Anterior cingulate cortex (tissue), 58 donors: ENCODE data around the gene USP19.
A peak's percentile ranks its signal among the peaks of the same experiment; 100 is the strongest.

Source experiments
- DNase-seq, 58 donors: peaks; one replicate each; lab custom pipeline; 2025; lab: John Stamatoyannopoulos, UW

Gene USP19

DNA sequence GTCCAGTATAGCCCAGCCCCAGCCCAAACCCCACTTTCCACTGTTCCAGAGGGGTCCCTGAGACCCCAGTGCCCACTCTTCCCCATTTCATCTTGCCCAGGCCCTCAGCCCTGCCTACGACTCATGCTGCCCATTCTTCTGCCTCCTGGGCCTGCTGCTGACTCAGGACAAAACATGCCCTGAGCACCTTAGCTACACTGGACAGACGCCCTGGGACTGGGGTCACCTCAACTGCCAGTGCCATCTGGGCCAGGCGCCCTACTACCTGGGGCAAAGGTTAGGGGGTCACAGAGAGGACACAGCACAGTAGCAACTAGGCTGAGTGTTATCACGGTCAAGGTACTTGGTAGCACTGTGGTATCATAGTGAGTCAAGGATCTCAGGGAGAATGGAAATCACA, 14.9 kb upstream of the USP19 start:
- DNase-seq: no peak

DNA sequence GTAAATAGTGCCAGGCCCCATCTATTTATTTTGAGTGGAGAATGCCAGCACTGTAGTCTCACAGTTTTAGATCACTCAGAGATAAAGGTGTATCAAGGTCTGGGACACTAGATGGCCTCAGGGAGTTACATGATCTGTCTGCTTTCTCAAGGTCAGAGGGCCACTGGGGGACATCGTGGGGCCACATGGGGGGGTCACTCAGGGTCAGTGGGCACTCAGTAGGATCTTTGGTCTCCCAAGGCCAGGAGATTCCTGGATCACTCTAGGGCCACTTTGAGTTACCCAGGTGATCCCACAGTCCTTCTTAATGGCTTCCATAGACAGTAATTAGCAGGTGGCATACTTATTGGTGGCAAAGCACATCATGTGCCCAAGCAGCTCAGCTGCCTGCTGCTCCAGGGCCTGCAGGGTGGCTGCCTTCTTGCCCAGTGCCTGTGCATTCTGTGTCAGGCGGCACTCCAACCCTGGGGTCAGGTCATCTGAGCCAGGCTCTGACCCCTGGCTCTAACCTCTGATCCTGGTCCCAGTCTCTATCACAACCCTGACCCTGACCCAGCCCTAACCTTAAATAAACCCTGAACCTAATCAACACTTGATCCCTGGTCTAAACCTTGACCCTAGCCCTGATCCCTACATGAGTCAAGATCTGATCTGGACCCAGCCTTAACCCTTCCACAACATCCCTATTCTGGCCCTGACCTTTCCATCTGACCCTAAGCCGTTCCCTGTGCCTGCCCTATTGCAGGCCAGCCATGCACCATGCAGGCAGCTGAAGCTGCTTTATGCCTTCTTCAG, 14.0 kb upstream of the USP19 start:
- no peak for DNase-seq

DNA sequence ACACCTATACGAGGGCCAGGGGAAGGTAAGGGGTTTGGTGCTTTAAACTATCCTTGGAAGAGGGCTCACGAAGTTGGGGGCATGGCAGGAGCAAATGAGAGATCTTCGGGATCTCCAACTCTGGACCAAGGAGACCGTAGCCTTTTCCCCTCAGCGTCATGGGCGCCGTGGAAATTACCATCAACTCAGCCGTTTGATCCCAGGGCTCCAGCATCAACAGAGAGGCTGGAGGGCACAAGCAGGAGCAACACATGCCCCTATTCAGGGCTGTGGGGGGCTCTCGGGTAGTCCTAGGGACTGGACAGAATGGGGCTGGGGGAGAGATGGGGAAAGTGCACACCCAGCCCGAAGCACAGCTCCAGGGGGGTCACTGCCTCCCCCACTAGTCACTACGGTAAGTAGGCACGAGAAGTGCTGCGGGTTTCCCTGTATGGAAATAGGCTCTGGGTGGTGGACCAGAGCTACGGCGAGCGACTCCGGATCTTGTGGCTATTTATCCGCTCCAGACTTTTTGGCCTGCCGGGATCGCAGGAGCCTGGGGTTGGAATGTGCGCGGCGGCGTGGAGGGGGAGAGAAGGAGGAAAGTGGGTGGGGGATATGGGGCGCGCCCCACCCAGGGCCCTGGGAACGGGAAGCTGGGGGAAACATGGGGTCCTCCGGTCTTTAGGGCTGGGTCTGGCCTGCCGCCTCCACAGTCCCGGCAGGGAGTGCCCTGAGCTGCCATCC, 12.8 kb upstream of the USP19 start:
- DNase-seq: peak in 57 of 58 donors; percentile 17 to 82 (median 65)

DNA sequence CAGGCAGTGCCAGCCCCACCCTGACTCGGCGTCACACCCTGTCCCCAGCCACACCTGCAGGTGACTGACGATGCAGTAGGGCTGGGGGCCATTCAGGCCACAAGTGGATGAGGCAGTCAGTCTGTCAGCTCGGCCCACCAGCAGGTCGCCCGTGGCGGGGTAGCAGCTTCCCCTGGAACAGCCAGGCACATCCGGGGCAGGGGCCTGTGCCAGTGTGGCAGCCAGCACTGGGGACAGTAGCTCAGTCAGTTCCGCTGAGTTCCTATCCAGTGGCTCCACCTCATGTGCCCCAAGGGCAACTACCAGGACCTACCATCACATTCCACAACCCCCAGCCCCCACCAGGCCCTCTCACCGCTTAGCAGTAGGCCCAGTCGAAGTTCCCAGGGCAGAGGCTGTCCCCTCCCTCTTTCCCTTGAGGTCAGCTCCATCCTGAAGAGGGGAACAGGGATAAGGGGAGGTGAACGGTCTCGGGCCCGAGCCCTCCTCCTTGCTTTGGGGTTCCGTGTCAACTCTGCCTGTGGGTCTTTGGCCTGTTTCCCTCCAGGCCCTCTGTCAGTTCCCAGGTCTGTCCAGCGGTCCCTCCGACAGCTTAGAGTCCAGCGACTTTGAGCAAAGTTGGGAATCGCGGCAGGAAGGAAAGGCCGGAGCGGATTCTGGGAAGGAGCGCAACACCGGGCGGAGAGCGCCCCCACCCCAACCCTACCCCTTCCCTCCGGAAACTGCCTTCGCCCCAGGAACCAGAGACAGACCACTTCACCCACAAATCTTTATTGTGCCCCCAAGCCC, 12.0 kb upstream of the USP19 start, which contains the start of gene LAMB2:
TSS of gene LAMB2 (minus strand) at position 614 of the 789 bp plus-strand sequence. CDS start at position 431, 183 bp downstream.
- DNase-seq: peak in 54 of 58 donors; percentile 8 to 73 (median 40)

DNA sequence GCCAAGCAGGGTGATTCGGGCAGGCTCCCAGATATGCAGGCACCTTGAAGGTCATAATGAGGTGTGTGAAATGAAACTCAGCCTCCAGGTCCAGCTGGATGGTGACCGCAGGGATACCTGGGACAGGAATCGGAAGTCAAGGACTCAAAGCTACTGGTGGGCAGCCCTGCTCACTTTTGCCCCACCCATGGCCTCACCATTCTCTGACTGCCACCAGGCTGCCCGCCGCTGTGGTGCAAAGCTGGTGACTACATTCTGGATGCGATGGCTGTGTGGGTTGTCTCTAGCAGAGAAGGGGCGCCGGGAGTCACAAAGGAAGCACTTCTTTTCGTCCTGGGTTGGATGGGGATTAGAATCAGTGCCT, 11.4 kb upstream of the USP19 start:
- no peak for DNase-seq

DNA sequence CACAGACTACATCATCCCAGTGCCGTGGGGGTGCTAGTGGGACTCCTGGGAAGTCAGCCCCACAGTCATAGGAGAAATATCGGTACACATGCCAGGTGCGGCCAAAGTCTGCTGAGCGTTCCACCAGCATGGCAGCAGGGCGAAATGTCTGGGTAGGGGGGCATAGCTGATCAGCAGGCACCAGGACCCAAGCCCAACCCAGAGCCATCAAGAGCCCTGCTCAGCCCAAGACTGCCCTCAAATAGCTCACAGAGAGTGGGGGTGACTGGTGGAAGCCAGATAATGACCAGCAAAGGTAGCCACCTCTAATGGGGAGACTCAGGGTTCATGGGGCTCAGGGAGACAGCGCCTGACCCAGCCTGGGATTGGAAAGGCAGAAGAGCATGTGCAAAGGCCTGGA, 11.0 kb upstream of the USP19 start:
- DNase-seq: no peak

DNA sequence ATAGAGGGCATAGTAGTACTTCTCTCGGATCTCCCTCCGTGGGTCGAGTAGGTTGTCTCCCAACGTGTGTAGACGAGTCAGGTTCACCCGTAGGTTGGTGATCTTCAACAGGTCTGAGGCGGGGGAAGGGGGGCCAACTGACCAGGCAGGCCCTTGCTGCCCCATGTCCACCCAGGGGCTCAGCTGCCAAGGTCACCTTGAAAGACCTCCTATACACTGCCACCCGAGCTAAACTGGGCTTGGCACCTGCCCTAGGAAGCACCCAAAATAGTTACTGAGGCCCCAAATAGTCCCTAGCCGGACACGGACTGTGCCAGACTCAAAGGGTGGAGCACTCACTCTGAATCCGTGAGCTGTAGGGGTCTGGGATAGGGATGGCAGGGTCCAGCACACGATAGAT, 10.4 kb upstream of the USP19 start:
- DNase-seq: no peak

DNA sequence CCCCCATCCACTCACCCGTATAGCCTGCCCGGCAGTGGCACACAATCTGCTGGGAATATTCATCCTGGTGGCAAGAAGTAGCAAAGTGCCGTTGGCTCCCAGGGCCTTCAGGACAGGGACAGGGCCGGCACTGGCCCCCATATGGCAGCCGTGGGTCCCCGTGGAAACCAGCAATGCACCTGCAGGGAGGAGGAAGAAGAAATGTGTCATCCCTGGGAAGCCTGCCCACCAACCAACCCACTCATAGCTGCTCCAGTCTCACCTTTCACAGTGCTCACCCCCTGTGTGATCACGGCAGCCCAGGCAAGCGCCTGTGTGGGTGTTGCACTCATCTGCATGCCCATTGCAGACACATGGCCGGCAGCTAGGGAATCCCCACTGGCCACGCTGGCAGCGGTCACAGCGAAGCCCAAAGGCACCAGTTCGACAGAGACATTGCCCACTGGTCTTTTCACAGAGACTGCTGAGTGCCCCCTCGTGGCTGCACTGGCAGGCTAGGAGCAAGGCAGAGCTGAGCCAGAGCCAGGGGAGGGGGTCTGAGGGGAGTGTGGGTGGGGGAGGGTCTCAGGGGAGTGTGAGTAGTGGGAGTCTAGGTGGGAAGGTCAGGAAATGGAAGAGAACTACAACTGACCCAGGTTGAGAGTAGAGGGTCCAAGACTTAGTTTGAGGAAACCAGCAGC, 4.5 kb upstream of the USP19 start:
- DNase-seq: peak in 19 of 58 donors; percentile 5 to 50 (median 26)

DNA sequence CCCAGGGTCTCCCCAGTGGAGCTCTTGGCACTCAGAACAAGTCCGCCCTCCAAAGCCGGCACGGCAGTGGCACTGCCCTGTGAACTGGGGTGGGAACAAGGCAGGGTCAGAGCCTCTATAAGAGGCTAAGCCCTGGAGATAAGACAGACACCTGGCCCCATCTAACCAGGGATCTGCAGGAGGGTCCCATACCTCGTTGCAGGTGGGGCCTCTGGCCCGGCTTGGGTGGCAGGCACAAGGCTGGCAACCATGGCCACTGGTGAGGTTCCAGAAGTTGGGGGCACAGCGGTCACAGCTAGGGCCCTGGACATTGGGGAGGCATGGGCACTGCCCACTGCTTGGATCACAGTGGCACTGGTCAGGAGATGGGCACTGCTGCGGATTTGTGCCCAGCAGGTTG, 3.6 kb upstream of the USP19 start:
- DNase-seq: no peak

DNA sequence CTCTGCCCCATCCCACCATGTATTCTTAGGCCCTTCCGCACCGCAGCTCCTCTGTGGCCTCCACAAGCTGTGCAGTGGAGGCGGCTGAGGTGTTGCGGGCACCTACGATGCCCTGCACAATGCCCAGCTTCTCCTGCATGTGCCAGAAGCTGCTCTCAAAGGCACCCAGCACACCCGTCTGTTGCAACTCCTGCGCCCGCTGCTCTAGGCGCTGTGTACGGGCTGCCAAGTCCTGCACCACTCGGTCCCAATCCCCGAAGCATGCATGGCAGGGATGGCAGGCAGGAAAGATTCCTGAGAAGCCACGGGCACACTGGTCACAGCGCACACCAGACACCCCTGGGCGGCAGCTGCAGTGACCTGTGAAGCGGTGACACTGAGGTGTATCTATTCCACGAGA, 3.1 kb upstream of the USP19 start:
- no peak for DNase-seq

DNA sequence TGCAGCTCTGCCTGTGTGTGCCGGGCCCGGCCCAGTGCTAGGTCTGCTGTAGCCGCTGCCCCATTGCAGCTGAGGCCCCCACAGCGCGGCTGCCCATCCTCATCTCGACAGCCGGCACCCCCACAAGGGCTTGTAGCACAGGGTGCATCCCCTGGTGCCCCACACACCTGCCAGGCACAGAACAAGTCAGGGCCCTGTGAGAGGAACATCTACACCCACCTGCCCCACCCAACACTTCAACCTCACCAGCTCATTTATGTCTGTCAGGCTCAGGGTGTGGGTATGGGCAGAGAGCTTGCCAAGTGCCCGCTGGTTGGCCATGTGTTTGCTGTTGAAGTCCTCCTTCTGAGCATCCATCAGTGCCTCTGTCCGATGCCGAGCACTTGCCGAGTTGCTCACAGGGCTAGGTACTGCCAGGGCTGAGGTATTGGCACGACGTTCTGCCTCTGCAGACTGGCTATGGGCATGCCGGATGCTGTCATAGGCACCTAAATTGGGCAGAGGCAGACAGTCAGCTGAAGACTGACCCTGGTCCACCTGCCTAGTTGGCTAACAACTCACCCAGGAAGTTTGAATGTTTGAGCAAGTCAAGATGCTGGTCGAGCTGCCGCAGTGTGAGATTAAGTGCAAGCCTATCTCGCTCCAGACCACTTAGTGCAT, 2.4 kb upstream of the USP19 start:
- DNase-seq: no peak

DNA sequence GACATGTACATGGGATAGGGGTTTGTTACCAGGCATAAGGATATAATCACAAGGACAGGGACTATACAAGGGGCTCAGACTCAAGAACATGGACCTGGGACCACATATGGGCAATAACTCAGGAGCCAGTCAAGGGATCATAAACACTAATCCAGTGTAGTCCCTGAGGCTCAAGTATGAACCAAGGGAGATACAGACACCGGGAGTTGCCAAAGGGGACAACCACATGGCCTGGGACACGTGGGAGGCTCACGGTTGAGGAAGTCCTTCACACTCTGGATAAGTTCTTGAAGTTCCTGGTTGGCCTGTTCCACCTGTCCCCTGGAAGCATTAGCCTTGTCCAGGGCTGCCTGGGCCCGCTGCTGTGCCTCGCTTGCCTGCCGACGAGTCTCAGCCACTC, 1.8 kb upstream of the USP19 start:
- no peak for DNase-seq

DNA sequence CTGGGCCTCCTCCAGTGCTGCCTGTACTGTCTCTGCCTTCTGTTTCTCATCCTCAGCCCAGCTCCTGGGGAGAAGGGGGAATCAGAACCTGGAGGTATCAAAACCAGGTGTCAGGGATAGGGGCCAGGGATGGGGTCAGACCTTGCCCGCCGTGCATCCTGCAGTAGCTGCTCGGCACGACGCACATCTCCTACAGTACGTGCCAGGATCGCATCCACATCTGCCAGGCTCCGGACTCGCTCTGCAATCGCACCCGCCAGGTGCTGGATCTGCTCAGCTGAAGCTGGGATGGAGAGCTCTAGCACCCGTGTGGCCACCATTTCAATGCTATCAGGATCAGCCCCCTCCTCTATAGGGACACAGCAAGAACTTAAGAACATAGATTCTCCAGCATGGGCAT, 1.4 kb upstream of the USP19 start:
- DNase-seq: no peak

DNA sequence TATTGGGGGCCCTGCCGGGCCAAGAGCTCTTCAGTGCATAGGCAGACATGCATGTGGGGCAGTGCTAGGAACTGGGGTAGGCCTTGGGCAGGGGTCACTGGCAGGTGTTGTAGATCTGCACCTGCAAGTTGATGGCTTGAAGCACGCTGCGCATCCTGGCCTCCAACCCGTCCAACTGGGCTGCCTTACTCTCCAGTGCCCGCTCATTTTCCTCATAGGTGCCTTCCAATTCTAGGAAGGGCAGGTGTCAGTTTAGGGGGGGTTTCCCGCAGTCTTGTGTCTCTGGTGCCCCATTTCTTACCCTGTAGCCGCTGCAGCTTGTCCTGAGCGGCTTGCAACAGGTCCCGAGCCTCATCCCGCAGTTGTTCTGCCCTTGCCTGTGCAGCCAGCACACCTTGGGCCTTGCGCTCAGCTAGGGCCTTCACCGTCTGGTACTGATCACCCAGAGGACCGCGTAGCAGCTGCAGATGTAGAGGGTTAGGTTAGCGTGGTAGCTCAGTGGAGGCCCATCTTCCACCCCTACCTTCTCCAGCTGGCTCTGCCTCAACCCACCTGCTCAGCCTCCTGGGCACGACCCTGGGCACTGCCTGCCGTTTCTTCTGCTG, 611 bp upstream of the USP19 start:
- peak in 2 of 58 donors; percentile 25 to 53 for DNase-seq

DNA sequence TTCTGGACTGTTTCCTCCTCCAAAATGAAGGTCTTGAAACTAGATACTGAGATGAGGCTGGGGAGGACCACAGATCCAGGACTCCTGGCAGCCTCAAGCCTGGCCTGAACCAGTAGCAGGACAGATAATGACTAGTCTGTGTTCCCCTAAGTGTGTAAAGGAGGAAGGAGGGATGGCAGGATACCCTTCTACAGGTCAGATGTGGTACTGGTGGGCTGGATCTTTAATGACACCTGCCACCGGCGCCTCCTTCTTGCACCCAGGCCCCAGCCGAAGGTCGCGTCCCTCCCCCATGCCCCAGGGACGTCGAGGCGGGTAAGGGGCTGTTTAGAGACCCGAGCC, 556 bp downstream of the USP19 start:
- no peak for DNase-seq

DNA sequence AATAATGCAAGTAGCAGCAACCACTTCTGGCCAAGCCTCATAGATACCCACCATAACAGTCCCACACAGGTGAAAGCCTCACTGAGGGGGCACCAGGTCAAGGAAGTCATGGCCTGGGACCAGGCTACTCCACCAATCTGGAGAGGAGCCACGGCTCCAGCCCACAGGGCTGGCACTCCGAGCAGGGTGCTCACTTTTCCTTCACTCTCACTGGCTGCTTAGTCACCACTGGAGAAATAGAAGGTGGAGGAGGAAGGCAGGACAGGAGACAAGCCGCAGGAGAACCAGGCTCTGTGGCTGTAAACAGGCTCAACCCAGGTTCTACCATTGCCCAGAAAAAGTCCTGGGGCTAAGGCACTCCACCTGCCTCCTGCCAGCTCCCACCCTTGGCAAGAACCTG, 1.2 kb downstream of the USP19 start:
- DNase-seq: peak in 1 of 58 donors; percentile 3

DNA sequence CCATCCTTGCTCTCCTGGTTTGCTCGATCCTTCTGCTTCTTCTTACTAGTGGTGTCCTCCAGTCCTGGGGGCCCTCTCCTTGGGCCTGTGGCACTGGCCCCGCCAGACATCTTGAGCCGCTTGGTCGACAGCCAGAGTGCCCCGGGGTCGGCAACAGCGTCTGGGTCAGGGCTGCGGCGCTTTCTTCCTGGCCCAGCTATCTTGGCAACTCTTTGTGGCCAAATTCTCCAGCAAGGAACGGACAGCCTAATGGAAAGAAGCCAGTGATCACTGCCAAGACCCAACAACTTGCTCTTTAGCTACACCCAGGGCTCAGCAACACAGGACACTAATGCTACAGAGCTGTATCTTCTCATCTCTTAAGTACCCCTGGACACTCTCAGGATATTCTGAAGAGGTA, 1.6 kb downstream of the USP19 start:
- DNase-seq: peak in 9 of 58 donors; percentile 2 to 40 (median 16)

DNA sequence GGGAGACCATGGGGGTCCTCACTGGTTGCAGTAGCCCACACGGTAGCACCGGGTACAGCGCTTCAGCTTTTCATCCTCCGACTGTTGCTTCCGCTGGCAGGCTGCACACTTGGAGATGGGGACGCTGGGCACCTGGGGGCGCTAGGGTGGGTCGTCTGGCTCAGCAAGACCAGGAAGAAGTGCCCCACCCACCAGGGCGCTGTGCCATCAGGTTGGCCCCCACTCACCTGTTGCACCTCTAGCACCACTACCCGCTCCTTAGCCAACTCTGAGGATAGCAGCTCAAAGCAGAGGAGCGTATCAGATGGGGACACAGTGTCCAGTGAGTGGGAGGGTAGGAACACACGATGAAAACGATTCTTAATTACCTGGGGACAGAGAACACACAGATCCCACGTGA, 8.4 kb downstream of the USP19 start:
- DNase-seq: no peak

DNA sequence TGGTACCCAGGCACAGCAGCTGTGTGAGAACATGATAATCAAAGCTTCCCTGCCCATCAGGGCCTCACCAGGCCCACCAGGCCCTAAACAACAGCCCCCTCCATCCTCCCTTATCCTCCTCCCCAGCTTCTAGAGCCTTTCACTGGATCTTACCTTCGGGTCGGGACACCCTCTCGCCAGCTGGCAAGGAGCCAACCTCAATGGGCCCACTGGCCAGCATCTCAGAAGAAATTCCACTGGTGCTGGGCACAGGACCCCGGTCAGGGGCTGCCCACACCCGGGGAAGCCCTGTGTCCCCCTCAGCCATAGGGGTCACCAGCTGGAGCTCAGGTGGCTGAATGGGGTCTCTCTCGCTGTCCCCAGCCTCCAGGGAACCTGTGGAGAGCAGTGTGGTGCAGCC, 9.3 kb downstream of the USP19 start:
- no peak for DNase-seq

DNA sequence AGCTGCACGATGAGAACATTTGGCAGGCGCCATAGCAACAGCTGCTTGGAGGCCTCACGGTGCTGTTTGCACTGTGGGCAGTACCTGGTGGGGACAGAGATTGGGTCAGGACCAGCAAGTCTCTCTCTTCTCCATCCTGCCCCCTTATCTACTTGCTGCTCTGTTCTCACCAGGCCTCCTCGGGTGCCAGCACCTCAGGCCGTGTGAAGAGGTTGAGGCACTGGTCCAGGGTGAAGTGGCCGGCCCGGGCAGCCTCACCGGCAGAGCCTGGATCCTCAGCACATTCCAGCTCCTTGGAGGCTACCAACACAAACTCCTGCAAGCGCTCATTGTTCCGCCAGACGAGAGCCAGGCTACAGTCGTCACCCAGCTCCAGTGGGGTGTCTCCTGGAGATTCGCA, 9.8 kb downstream of the USP19 start:
- no peak for DNase-seq
